ENCODE measurements around the gene NAPG. TPM values are rescaled to one million over a fixed set of nuclear protein-coding genes. Genes with fewer than 3 reads are reported as not detected.

The NAPG gene
- 10 to 100 TPM; 16.8 to 72.0 (median 34.0) TPM for total RNA-seq

- peak; percentile 96 to 97 for ATAC-seq (ENCODE audit: low FRiP score in 2 of 2)
- Histone ChIP-seq H3K4me3 (peak within 1 kb of the TSS; percentile 74 to 97 (median 84)), H3K36me3 (peaks cover 0 to under 1% (median 0%) of the 10 kb centered on the region in 4 donors), H3K27ac (peak within 1 kb of the TSS; percentile 91 to 99 (median 96)), H3K27me3 (no peaks in the 10 kb centered on the region), H3K9me3 (no peaks in the 10 kb centered on the region), H3K4me1 (peaks cover 16 to 46% (median 23%) of the 10 kb centered on the region in 4 donors)
- TF ChIP-seq POLR2AphosphoS5 (IDR thresholded peaks at IDR 0.05) (peak; percentile 87 to 96), EP300 (IDR thresholded peaks at IDR 0.05) (peak in 1 of 4 donors; percentile 87), CTCF (IDR thresholded peaks at IDR 0.05) (no peak), POLR2A (IDR thresholded peaks at IDR 0.05) (peak in 3 of 4 donors; percentile 22 to 72 (median 27))
- 1 to 2% methylated on average over 32 to 63 of the region's 68 CpGs for WGBS, 2 donors
- DNase-seq, result peak; percentile 91 to 97
Measured at GRCh38 chr18:10525697-10526560, at the start of gene NAPG. Gene NAPG (plus strand): TSS chr18:10526027. CDS start chr18:10526103, 76 bp downstream.

GRCh38 chr18:10476338-10476791 lies 49.5 kb upstream of the NAPG start:
- Histone ChIP-seq H3K27ac (no peak overlapping the region), H3K4me3 (no peak overlapping the region), H3K36me3 (peaks cover 0 to 9% (median 3%) of the 10 kb centered on the region in 4 donors), H3K9me3 (no peaks in the 10 kb centered on the region), H3K4me1 (peaks cover 11 to 23% (median 18%) of the 10 kb centered on the region in 4 donors), H3K27me3 (no peaks in the 10 kb centered on the region)
- 56 to 64% methylated on average over 9 of the region's 9 CpGs for WGBS, 2 donors
- TF ChIP-seq POLR2AphosphoS5 (IDR thresholded peaks at IDR 0.05) (no peak), EP300 (IDR thresholded peaks at IDR 0.05) (no peak), CTCF (IDR thresholded peaks at IDR 0.05) (no peak), POLR2A (IDR thresholded peaks at IDR 0.05) (no peak)
- DNase-seq (no peak), ATAC-seq (ENCODE audit: low FRiP score in 2 of 2) (no peak)

- Histone ChIP-seq H3K27ac (no peak overlapping the region), H3K4me3 (no peak overlapping the region), H3K9me3 (no peaks in the 10 kb centered on the region), H3K36me3 (peaks cover 0 to 6% (median 0%) of the 10 kb centered on the region in 4 donors), H3K4me1 (peaks cover 11 to 23% (median 18%) of the 10 kb centered on the region in 4 donors), H3K27me3 (no peaks in the 10 kb centered on the region)
- ATAC-seq (ENCODE audit: low FRiP score in 2 of 2) (no peak), DNase-seq (no peak)
- no peak for TF ChIP-seq EP300 (IDR thresholded peaks at IDR 0.05)
- TF ChIP-seq POLR2AphosphoS5 (IDR thresholded peaks at IDR 0.05), result no peak
- no peak for TF ChIP-seq POLR2A (IDR thresholded peaks at IDR 0.05)
- TF ChIP-seq CTCF (IDR thresholded peaks at IDR 0.05), result no peak
- WGBS, 2 donors, result 18 to 26% methylated on average over 3 of the region's 3 CpGs
Measured at GRCh38 chr18:10477121-10477862, 48.5 kb upstream of the NAPG start.

- no peak for TF ChIP-seq POLR2AphosphoS5 (IDR thresholded peaks at IDR 0.05)
- TF ChIP-seq CTCF (IDR thresholded peaks at IDR 0.05), result no peak
- no peak for TF ChIP-seq EP300 (IDR thresholded peaks at IDR 0.05)
- no peak for TF ChIP-seq POLR2A (IDR thresholded peaks at IDR 0.05)
- no peaks in the 10 kb centered on the region for H3K27me3 ChIP-seq
- DNase-seq (no peak), ATAC-seq (ENCODE audit: low FRiP score in 2 of 2) (no peak)
- no peaks in the 10 kb centered on the region for H3K9me3 ChIP-seq
- peaks cover 12 to 25% (median 19%) of the 10 kb centered on the region in 4 donors for H3K4me1 ChIP-seq
- no peak overlapping the region for H3K4me3 ChIP-seq
- 96% methylated on average over 1 of the region's 2 CpGs for WGBS, 2 donors
- no peak overlapping the region for H3K27ac ChIP-seq
- peaks cover 0 to 6% (median 0%) of the 10 kb centered on the region in 4 donors for H3K36me3 ChIP-seq
Measured at GRCh38 chr18:10477863-10478260, 48.0 kb upstream of the NAPG start.
